ENCODE results near the gene PCNT. TPM values are rescaled to one million over a fixed set of nuclear protein-coding genes. Genes with fewer than 3 reads are reported as not detected.

Gene PCNT
- total RNA-seq, 1 experiment from 2014 or later, result 38.4 TPM

DNA sequence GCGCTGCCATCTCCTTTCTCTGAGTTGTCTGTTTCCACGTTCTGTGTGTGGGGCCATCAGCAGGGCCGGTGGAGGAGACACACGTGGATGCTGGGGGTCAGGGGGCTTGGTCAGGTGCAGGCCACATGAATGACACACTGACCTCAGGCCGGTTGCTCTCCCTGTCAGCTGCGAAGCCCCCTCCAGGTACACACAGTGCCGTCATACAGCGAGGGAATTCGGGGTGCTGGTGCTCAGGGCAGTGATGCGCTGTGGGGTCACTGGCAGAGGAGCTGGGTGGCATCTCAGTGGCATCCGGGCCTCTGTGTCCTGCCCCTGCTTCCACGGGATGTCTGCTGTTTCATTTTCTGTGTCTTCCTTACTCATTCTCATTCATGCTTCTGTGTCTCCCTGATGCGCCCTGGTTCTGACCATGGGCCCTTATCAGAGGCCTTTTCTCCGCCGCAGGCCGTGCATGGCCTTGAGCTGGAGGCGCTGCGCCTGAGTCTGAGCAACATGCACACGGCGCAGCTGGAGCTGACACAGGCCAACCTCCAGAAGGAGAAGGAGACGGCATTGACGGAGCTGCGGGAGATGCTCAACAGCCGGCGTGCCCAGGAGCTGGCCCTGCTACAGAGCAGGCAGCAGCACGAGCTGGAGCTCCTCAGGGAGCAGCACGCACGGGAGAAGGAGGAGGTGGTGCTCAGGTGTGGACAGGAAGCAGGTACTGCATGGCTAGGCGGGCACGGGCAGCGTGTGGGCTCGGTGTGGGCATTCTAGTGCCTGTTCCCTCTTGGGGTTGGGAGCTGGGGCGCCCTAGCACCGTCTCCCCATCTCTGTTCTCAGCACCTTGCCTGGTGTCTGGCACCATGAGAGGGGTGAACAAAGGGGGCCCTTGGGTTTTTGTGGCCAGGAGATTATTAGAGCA, 22.6 kb downstream of the PCNT start:
- POLR2A ChIA-PET, result no interaction called here
- no peaks in the 10 kb centered on the region for H3K4me1 ChIP-seq
- Mint-ChIP-seq H3K27me3 (ENCODE audit: insufficient read depth, unreplicated experiment) (no peaks in the 10 kb centered on the region), H3K4me1 (ENCODE audit: low read depth, unreplicated experiment) (no peaks in the 10 kb centered on the region), H3K4me3 (ENCODE audit: unreplicated experiment) (no peak overlapping the region), H3K36me3 (ENCODE audit: insufficient read depth, unreplicated experiment) (peaks cover 39% of the 10 kb centered on the region), H3K27ac (ENCODE audit: unreplicated experiment) (no peak overlapping the region), H3K9me3 (ENCODE audit: unreplicated experiment) (no peaks in the 10 kb centered on the region)
- TF ChIP-seq, protein P1, sequence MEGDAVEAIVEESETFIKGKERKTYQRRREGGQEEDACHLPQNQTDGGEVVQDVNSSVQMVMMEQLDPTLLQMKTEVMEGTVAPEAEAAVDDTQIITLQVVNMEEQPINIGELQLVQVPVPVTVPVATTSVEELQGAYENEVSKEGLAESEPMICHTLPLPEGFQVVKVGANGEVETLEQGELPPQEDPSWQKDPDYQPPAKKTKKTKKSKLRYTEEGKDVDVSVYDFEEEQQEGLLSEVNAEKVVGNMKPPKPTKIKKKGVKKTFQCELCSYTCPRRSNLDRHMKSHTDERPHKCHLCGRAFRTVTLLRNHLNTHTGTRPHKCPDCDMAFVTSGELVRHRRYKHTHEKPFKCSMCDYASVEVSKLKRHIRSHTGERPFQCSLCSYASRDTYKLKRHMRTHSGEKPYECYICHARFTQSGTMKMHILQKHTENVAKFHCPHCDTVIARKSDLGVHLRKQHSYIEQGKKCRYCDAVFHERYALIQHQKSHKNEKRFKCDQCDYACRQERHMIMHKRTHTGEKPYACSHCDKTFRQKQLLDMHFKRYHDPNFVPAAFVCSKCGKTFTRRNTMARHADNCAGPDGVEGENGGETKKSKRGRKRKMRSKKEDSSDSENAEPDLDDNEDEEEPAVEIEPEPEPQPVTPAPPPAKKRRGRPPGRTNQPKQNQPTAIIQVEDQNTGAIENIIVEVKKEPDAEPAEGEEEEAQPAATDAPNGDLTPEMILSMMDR (IDR thresholded peaks at IDR 0.05; ENCODE audit: insufficient read depth in 1 of 2, low read depth in 1 of 2, low read length in 1 of 2, severe bottlenecking in 1 of 2, unreplicated experiment in 1 of 2), result no peak
- intact Hi-C loops (cut with micrococcal nuclease; ENCODE audit: unreplicated experiment), result no loop called here
- CTCF ChIA-PET, result no interaction called here
- no peaks in the 10 kb centered on the region for H3K9me3 ChIP-seq
- H3K27me3 ChIP-seq (replicated peaks; ENCODE audit: control insufficient read depth, insufficient read depth, low read length), result no peaks in the 10 kb centered on the region
- peaks cover 4% of the 10 kb centered on the region for H3K36me3 ChIP-seq (ENCODE audit: control insufficient read depth, insufficient read depth, low read length)
- no TSS peak for BruUV-seq (replicated peaks)
- no peak for DNase-seq
- no peak overlapping the region for H3K4me3 ChIP-seq (ENCODE audit: low read depth, low read length)

DNA sequence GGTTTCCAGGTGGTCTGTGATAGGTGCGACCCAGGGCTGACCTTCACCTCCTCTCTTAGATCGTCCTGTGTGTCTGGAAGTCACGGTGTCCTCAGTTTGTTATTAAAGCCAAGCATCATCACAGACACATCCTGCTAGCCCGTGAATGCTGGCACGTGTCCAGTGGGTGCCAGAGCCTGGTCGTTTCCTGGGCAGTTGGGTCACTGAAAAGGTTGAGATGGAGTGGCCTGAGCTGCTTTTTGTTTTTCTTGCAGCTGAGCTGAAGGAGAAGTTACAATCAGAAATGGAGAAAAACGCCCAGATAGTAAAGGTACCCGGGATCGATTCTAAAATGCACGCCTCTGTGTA, 23.2 kb downstream of the PCNT start:
- TF ChIP-seq, protein P1 (IDR thresholded peaks at IDR 0.05; ENCODE audit: insufficient read depth in 1 of 2, low read depth in 1 of 2, low read length in 1 of 2, severe bottlenecking in 1 of 2, unreplicated experiment in 1 of 2), result no peak
- Histone ChIP-seq H3K36me3 (ENCODE audit: control insufficient read depth, insufficient read depth, low read length) (peaks cover 4% of the 10 kb centered on the region), H3K4me1 (no peaks in the 10 kb centered on the region), H3K27me3 (replicated peaks; ENCODE audit: control insufficient read depth, insufficient read depth, low read length) (no peaks in the 10 kb centered on the region), H3K4me3 (ENCODE audit: low read depth, low read length) (no peak overlapping the region), H3K9me3 (no peaks in the 10 kb centered on the region)
- Mint-ChIP-seq H3K9me3 (ENCODE audit: unreplicated experiment) (no peaks in the 10 kb centered on the region), H3K4me3 (ENCODE audit: unreplicated experiment) (no peak overlapping the region), H3K4me1 (ENCODE audit: low read depth, unreplicated experiment) (no peaks in the 10 kb centered on the region), H3K27me3 (ENCODE audit: insufficient read depth, unreplicated experiment) (no peaks in the 10 kb centered on the region), H3K36me3 (ENCODE audit: insufficient read depth, unreplicated experiment) (peaks cover 40% of the 10 kb centered on the region), H3K27ac (ENCODE audit: unreplicated experiment) (no peak overlapping the region)
- DNase-seq, result no peak
- no TSS peak for BruUV-seq (replicated peaks)
- POLR2A ChIA-PET, result no interaction called here
- intact Hi-C loops (cut with micrococcal nuclease; ENCODE audit: unreplicated experiment), result no loop called here
- CTCF ChIA-PET, result no interaction called here

DNA sequence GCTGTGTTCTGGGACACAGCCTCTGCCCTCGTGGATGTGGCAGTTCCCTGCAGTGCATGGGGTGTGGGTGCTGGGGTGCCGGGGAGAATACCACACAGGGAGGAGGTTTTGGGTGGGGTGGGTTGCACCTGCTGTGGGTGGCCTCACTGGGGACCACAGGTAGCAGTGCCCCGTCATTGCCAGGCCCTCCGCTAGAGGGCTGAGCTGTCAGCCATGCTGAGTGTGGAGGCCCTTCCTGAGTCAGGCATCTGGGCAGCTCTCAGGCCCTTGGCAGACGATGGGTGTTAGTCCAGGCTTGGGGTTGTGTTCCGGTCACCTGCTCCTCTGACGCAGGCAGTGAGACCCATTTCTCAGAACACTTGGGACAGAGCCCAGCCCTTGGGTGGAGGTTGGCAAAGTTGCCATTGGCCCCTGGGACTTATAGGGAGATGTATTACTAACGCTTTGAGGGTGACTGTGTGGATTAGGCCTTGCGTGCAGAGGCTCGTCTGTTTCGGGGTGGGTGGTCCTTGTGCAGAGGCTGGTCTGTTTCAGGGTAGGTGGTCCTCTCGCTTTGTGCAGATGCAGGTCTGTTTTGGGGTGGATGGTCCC, 23.9 kb downstream of the PCNT start:
- Mint-ChIP-seq H3K36me3 (ENCODE audit: insufficient read depth, unreplicated experiment) (peaks cover 42% of the 10 kb centered on the region), H3K4me1 (ENCODE audit: low read depth, unreplicated experiment) (no peaks in the 10 kb centered on the region), H3K4me3 (ENCODE audit: unreplicated experiment) (no peak overlapping the region), H3K9me3 (ENCODE audit: unreplicated experiment) (no peaks in the 10 kb centered on the region), H3K27me3 (ENCODE audit: insufficient read depth, unreplicated experiment) (no peaks in the 10 kb centered on the region), H3K27ac (ENCODE audit: unreplicated experiment) (no peak overlapping the region)
- DNase-seq, result no peak
- TF ChIP-seq, protein P1 (IDR thresholded peaks at IDR 0.05; ENCODE audit: insufficient read depth in 1 of 2, low read depth in 1 of 2, low read length in 1 of 2, severe bottlenecking in 1 of 2, unreplicated experiment in 1 of 2), result peak in 1 of 2 experiments; percentile 12
- Histone ChIP-seq H3K9me3 (no peaks in the 10 kb centered on the region), H3K36me3 (ENCODE audit: control insufficient read depth, insufficient read depth, low read length) (peaks cover 4% of the 10 kb centered on the region), H3K27me3 (replicated peaks; ENCODE audit: control insufficient read depth, insufficient read depth, low read length) (no peaks in the 10 kb centered on the region), H3K4me3 (ENCODE audit: low read depth, low read length) (no peak overlapping the region), H3K4me1 (no peaks in the 10 kb centered on the region)
- CTCF ChIA-PET, result no interaction called here
- POLR2A ChIA-PET, result no interaction called here
- BruUV-seq (replicated peaks), result no TSS peak
- intact Hi-C loops (cut with micrococcal nuclease; ENCODE audit: unreplicated experiment), result no loop called here
